Activated naive CD4-positive, alpha-beta T cell treated with anti-CD3 and anti-CD28 coated beads, Interleukin-2, amount 50 U/mL, for 16 hours (primary cell): Measurements from ENCODE around the gene UBAC1.
A peak's percentile ranks its signal among the peaks of the same experiment; 100 is the strongest.

Experiments used
- DNase-seq: peaks from one replicate; pipeline ENCODE4 v3.0.0-alpha.2; 2020

Gene UBAC1, protein sequence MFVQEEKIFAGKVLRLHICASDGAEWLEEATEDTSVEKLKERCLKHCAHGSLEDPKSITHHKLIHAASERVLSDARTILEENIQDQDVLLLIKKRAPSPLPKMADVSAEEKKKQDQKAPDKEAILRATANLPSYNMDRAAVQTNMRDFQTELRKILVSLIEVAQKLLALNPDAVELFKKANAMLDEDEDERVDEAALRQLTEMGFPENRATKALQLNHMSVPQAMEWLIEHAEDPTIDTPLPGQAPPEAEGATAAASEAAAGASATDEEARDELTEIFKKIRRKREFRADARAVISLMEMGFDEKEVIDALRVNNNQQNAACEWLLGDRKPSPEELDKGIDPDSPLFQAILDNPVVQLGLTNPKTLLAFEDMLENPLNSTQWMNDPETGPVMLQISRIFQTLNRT

DNA sequence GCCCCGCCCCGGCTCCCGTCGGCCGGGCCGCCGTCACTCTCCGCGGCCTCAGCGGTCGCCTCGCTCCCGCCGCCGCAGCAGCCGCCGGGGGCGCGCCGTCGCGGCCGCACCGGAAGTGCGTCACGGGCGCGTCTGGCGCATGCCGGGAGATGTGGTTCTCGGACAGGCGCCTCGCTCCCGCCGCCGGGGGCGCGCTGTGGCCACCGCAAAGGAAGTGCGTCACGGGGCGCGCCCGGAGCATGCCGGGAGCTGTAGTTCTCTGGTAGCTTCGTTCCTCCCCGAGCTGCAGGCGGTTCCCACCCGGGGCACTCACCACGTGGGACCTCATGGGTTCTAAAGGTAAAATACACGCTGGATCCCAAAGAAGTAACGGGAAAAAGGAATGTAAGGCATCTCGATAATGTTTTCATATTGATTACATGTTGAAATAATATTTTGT, at the start of gene UBAC1:
Gene UBAC1 (minus strand): TSS at position 97 of the 439 bp plus-strand sequence. CDS start 211 bp downstream, outside the sequence.
- DNase-seq = peak; percentile 96

DNA sequence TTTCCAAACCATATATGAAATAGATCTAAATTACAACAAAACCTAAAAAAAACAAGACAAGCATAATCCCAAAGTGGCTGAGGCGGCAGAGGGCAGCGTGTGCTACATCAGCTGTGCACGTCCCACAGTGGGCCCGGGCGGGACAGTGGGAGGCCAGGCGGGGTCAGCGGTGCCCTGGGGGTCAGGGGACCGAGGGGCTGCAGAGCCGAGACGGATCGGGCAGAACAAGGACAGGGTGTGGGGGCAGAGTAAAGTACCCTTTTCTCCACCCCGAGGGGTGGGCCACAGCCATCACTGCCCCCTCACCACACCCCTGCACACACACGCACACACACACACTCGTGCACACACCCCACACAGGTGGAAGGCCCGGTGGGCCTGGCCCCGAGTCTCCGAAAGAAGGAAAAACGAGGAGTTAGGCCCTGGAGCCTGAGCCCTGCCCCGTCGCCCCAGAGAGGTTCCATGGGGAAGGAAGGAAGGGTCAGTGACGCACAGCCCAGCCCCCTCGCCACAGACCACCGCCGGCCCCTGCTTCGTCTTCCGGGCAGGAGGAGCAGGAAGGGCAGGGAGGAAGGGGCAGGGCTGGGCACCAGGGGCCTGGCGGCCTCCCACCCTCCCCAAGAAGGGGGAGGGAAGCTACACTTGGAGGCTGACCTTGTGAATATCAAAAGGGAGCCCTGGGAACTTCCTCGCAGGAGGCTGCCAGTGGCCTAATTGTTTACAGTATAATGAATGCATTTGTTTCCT, 49.6 kb upstream of the UBAC1 start:
- DNase-seq = no peak

DNA sequence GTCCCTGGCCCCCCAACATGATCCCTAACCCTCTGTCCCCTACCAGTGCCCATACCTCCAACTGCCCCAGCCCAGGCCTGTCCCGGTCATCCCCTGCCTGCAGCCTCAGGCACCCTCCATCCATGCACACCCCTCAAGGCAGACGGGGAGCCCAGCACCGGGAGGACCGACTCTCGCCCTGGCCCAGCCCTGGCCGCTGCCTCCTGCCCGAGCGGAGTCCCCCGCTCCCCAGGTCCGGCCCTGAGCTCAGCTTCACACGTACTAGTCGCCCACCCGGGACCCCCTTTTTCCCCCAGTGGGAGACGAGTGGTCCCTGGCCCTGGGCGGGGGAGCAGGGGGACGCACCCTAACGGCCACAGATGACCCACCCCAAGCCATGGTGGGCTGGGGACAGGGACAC, 49.0 kb upstream of the UBAC1 start:
- DNase-seq = no peak

DNA sequence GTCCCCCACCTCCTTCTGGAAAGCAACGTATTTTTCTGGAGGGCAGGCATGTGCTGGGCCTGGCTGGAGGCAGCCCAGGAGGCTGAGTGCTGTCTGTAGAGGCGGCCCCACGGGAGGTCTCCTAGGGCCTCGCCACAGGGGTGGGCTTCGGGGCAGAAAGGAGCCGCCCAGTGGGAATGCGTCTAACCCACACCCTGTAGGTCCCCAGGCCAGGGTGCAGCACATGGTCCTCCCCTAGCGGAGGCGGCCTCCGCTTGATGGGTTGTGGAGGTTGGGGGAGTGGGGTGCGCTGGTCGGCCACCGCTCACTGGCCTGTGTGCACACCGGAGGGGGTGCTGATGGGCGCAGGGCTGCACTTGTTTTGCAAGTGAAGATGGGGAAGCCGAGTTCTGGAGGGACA, 48.3 kb upstream of the UBAC1 start:
- no peak for DNase-seq

DNA sequence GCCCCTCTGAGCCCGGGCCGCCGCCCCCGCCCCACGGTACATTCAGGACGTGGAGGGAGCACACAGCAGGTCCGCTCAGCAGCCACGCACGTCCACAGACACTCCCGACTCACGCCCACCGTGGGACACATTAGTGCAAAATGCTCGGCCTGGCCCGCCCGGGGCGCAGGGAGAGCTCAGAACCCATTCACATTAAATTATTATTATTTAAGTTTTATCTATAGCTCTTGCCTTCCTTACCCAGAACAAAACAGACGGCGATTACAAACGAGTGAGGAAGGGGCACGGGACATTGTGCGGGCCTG, 47.5 kb upstream of the UBAC1 start:
- no peak for DNase-seq

DNA sequence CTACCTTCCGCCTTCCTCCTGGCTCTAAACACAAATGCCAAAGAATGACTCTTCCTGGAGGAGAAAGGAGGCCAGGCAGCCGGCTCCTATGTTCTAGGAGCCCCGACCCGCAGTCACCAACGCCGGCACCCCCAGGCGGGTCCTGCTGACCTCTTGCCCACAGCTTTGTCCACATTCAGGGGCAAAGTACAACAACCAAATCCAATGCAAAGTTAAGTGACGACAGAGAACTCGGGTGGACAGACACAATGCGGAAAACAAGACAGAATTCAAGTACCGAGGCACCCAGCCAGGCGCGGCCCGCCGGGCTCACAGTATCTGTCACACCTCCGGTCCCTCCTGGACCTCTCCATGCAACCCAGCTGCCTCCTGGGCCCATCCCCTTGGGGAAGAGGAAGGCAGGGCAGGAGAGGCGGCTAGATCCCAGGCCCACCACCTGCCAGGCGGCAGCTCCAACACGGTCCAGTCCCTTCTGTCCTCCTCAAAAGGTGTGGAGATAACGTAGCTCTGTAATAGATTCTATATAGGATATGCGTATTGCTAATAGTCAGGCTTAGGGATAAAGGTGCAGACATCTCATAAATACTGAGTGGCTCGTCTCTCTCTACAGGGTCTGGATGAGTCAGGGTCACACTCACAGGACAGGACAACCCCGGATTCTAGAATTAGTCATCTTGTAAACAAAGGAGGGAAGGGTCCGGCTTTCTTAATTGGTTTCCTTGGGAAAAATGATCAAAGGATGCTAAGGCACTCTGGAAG, 46.9 kb upstream of the UBAC1 start:
- DNase-seq = no peak

DNA sequence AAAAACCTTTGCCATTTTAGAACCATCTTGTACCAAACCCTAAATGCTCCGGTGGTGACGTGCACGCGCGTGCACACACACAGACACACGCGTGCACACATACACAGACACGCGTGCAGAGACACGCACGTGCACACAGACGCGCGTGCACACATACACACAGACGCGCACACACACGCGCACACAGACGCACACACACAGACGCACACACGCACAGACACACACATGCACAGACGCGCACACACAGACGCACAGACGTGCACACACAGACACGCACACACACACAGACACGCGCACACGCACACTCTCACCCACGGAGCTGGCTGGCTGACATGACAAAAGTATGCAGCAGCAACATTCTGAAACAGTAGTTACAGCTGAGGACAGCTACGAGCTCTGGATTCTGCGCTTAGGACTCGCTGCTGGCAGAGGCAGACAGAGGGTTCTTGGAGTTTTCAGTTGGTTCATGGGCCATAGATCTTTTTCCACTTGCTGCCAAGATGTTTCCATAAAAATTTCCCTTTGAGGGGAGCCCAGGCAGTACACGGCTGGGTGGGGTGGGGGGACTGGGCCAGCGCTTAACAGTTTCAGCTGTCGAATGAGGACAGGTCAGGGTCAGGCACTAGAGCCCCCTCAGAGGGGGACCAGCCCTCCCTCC, 46.2 kb upstream of the UBAC1 start:
- no peak for DNase-seq

DNA sequence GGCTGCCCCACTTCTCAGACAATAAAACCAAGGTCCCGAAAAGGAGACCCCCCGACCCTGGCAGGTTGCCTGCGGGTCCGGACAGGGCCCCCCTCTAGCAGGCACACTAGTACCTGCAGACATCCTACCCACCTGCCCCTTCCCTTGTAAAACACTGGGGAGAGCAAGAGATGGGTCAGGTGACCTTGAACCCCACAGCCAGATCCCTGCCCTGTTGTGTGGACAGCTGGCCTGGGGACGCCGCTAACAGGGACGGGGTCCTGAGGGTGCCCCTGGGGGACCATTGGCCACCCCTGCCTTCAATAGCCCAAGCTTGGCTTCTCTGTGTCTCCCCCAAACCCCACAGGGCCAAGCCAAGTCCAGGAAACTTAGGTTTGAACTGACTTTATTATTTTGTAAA, 45.0 kb upstream of the UBAC1 start:
- DNase-seq = no peak

DNA sequence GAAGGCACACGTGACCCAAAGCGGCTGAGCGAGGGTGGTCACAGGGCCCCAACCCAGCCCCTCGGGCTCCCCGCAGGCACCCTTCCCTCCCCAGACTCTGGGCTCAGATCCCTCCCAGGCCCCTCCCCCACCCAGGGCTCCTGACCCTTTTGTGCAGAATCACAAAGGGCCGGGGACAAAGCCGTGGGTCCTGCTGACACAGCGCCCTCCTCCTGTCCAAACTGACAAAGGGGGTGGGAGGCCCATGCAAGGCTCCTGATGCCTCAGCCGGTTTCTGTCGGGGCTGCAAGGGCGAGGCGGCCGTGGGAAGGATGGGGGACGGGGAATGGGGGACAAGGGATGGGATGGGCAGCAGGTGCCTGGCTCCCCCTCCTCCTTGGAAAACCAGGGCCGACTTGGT, 43.5 kb upstream of the UBAC1 start:
- no peak for DNase-seq

DNA sequence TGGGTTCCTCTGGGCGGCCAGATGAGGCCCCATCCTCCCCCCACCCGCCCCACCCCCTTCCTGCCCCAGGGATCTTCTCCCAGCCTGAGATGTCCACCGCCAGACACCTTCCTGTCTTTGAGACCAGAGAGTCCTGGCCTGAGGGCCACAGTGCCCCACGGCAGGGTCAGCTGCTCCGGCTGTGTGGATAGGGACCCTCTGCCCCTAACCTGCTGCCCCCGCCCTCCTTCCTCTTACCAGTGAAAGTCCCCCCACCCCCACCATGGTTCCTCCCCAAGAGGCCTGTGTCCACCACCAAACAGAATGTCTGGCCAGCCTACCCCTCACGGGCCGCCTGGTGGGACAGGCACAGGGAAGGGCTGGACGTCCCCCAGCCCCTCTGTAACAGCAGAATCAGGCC, 43.0 kb upstream of the UBAC1 start:
- DNase-seq = no peak

DNA sequence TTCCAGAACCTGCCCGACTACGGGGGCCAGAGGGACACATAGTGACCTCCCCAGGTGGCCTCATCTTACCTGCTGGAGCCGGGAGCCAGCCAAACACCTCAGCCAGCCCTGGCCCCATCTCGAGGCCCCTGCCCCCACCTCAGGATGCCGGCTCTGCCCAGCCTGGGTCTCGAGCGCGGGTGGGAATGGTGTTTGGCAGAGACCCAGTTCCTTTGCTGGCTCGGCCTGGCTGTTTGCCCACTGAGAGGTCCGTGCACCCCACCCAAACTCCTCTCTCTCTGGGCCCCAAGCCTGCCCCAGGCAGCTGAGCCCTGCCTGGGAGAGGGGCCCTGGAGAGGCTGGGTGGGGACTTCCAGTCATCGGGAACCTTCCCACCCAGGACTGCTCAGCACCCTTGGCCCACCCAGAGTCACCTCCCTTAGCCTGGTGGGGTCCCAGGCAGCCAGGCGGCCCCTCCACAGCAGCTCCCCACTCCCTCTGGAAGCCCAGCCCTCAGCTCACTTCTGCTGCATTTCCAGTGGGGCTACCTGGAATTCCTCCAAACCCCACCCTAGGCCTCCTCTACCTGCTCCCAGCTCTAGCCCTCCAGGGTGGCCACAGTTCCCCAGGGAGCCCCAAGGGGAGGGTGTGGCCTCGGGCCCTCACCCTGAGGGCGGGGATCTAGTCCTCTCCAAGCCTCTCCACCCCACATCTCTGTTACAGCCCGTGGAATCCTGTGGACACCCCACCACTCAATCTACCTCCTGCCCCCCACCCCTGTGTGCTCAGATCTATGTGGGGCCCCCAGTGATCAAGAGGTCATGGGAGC, 42.4 kb upstream of the UBAC1 start:
- DNase-seq = no peak

DNA sequence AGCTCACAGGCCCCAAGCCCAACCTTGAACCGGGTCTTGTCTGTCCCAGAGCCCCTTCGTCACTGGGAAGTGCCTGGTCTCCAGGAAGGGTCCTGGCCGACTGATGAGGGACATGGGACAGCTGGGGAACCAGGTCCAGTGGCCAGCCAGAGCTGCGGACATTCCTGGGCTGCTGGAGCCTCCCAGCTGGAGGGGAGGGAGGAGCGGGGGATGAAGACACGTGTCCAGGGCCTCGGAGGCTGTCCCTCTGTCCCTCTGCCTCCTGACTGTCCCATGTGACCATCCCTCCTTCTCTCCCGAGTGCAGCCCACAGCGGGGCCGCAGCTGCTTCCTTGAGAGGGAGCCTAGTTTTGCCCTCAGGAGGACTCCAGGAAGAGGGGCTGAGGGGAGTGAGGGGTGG, 41.7 kb upstream of the UBAC1 start:
- no peak for DNase-seq

DNA sequence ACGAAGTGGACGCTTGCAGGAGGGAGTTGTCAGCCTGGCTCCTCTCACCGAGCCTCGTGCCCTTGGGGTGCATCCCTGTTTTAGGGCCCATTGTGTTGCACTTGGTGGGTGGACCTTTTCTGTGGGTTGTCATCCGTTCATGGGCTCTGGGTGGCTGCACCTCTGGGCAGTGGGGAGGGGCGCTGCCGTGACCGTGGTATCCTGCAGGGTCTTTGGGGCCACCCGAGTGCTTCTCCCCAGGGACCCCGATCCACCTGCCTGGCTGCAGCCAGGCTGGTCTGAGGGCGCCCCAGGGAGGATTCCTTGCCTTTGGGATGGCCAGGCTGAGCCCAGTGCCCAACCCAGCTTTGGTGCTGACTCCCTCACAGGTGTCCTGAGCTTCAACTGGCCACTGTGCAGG, 41.0 kb upstream of the UBAC1 start:
- no peak for DNase-seq

DNA sequence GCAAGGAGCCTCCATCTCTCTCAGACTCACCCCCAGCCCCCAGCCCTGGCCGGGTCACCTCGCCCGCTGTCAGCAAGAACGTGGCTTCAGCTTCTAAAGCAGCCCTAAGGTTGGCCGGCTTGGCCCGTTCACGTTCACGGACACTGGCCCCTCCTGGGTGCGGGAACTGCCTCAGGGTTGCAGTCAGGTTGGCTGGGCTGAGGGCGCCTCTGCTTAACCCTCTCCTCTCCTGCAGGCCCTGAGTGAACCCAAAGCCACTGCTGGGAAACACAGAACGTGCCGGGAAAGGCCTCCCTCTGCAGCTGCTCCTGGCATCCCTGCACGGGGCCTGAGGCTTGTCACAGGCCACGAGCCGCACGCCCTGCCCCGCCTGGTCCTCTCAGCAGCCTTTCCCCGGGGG, 40.1 kb upstream of the UBAC1 start:
- DNase-seq = no peak

DNA sequence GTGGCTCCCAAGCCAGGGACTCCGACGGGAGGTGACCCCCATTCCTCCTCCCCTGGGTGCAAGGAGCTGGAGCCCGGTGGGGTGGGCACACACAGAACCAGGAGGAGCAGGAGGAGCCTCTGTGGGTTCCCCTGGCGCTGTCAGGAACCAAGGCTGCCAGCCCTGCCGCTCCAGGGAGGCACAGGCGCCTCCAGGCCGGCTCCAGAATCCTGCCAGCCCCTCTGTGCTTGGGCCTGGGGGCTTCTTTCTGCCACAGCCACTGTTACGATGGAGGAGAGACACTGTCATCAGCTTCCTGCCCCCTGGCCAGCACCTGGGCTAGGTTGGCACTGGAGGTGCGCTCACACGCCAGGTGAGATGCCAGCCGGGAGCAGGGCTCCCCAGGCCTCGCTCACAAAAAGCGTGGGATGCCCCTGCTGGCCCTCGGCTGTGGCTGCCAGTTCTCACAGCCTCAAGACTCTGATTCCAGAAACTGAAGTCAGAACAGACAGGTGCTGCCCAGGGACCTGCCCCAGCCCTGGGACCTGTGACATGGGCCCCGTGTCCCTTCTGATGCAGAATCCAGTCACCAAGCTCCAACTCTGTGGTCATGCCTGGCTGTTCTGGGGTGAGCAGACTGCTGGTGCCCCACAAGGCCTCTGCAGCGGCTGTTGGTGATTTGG, 37.4 kb upstream of the UBAC1 start:
- DNase-seq = no peak

DNA sequence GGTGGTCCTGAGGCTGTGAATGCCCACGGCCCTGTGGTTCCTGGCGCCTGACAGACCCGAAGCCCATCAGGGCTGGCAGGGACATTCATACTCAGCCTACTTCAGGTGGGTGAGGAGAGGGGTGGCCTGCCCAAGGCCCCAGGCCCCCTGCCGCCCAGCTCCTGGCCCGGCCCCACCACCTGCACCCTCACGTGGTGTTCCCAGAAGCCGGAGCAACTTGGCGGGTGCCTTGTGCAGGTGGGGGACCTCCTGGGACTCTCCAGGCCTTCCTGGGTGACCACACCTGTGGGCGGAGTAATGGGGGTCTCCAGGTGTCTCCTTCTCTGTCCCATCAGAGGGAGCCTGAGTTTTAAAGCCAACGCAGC, 36.8 kb upstream of the UBAC1 start:
- DNase-seq = no peak

DNA sequence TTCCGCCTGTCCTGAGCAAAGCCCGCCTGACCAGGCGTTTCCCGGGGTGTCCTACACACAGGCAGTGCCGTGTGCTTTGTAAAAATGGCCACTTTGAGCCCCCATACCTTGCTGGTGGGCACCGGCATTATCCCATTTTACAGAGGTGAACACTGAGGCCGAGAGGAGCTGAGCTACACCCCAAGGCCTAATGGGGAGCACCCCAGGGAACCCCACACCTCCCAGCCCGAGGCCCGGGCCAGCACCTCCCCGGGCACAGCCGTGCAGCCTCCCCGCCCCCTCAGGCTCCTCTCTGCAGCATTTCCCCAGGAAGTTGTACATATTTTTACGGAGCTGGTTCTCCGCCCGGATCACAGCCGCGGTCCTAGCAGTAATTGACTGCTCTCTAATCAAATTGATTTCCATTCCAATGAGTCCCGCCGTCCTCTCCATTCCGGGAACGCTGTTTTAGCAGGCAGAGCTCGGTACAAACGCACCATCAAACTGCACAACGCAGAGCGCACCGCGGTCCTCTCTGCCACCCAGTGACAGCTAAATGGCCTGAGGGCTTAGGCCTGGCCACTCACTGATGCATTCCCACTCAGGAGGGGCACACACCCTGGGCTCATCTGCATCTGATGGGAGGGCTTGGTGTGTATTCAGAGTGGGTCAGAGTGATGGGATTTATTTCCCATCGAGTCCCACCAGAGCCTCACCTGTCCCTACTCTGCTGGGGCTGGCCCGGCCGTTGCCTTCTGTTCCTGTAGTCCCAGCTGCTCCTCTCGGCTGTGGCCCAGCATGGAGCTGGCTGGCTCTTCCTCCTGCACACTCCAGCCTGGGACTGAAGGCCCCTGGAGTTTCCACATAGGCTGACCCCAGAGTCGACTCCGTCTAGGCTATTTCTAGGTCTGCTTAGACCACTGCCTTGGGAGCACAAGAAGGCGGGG, 36.2 kb upstream of the UBAC1 start:
- no peak for DNase-seq

DNA sequence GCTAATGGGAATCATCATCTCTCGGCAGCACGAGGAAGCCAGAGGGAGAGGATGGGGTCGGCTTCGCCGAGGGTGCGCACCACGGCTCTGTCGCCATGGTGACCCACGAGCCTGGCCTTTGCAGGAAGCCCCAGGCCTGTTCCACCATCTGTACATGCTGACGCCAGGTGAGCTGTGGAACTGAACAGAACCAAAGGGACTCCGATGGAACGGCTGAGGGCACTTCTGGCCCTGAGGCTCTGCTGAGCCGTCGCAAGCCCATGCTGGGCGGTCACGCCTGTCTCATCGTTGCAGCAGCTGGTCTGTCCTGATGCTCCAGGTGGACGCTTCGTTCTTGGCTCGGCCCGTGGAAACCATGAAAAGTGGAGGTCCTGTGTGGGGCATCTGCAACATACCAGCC, 34.6 kb upstream of the UBAC1 start:
- no peak for DNase-seq

DNA sequence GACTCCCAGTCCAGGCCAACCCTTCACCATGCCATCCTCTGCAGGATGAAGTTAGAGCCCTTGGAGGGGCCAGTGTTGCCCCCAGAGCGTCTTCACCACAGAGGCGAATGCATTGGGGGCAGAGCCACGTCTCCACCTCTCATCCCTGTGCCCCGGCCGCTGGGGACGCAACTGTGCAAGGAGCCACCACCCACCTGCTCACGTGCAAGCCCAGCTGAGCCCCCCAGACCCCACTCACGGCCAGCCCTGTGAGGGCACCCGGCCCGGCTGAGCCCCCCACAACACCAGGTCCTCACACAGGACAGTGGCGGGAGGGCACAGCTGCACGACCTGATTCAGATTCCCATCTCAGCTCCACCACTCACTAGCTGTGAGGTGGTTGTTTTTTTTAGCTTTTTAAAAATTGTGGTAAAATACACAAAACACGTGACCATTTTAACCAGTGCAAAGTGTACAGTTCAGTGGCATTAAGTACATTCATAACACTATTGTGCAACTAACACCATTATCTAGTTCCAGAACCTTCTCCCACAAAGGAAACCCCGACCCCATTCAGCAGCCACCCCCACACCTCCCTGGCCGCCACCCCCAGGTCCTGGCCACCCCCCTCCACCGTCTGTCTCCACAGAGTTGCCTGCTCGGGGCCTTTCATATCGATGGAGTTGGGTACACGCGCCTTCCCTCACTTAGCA, 33.5 kb upstream of the UBAC1 start:
- DNase-seq = no peak
